Stimulated activated CD4-positive, alpha-beta T cell treated with anti-CD3 and anti-CD28 coated beads, Interleukin-1b, Interleukin-23, amount 100 ng/mL, for 1 hour (primary cell): ENCODE results near the gene CARS1.
A peak's percentile ranks its signal among the peaks of the same experiment; 100 is the strongest.

Source experiments
- DNase-seq, 2 donors: peaks; one replicate each; pipeline ENCODE4 v3.0.0-alpha.2; 2020; ENCODE audit warnings: low read depth in 2 of 2

Gene CARS1

DNA sequence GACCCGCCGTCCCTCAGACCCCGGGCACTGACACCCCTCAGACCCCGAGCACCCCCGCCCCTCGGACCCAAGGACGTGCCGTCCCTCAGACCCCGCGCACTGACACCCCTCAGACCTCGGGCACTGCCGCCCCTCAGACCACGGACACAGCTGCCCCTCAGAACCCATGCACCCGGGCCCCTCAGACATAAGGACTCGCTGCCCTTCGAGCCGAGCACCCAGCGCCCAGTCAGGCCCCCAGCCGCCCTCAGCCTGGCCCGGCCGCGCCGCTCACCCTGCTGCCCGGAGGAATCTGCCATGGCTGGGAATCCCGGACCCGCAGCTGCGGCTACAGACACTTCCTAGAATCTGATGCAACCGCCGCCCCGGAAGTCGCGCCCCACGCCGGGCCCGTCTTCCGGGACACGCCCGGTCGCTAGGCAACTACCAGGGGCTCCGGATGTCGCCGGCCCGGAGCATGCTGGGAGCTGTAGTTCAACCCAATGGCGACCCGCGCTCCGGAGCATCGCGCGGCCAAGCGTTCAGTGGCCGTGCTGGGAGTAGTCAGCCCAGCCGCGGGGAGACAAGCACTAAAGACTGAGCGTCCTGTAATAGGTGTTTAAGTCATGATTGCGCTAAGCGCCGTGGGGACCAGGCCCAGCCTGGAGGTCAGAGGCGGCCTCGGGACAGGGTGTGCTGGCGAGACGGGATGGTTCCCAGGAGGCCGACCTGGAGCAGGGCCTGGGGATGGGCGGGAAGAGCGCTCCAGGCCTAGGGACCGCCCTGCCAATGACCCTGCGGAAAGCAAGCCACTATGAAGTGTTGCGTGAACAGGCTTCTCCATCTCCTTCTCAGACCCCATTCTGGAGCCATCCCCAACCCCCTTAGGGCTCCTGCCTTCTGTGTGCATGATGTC, at the start of gene CARS1:
Gene CARS1 (minus strand): TSS at position 355 of the 895 bp plus-strand sequence. CDS start 56 bp downstream, at position 299.
- peak; percentile 81 to 90 for DNase-seq

DNA sequence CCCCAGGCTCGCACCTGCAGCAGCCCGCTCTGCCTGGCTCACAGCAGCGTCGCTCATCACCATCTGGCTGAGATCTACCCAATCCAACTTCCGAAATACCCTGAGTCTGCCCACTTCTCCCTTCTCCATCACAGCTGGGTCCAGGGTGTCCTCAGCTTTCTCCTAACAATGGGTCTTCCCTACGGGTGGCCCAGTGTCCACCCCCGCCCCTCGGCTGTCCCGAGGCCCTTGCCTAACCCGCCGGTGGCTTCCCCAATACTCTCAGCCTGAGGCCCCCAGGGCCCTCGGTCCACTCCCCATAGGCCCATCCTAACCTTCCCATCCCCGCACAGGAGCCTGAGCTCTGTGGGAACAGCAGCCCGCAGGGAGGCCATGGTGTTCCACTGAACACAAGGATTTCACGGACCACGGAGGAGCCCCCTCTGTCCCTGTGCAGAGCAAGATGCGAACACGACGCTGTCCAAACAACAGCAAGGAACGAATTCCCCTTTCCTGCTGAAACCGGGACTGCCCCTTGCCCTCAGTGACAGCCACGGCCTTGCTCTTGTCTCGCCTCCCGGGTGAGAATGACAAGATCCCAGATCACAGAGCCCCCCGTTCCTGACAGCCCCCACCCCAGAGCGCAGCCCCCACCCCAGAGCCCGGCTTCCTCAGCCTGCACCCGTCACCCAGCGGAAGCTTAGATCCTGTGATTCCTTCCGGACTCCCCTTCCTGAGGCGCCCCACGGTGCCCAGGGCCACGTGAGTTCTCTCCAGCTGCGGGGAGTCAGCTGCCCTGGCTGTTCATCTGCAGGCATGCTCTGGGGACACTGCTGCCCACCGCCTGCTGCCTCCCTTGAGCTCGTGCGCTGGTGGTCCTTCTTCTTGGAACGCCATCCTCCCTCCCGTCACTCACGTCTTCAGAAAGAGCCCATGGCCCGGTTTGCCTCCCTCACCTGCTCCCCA, 48.8 kb upstream of the CARS1 start:
- DNase-seq = no peak

GRCh38 chr11:3104961-3105790, 48.0 kb upstream of the CARS1 start:
- no peak for DNase-seq

- DNase-seq = no peak
Observed at GRCh38 chr11:3104051-3104714, 47.0 kb upstream of the CARS1 start.

- DNase-seq = no peak
Observed at GRCh38 chr11:3103076-3103475, 45.9 kb upstream of the CARS1 start.

GRCh38 chr11:3102641-3102921, 45.4 kb upstream of the CARS1 start:
- DNase-seq = no peak

DNA sequence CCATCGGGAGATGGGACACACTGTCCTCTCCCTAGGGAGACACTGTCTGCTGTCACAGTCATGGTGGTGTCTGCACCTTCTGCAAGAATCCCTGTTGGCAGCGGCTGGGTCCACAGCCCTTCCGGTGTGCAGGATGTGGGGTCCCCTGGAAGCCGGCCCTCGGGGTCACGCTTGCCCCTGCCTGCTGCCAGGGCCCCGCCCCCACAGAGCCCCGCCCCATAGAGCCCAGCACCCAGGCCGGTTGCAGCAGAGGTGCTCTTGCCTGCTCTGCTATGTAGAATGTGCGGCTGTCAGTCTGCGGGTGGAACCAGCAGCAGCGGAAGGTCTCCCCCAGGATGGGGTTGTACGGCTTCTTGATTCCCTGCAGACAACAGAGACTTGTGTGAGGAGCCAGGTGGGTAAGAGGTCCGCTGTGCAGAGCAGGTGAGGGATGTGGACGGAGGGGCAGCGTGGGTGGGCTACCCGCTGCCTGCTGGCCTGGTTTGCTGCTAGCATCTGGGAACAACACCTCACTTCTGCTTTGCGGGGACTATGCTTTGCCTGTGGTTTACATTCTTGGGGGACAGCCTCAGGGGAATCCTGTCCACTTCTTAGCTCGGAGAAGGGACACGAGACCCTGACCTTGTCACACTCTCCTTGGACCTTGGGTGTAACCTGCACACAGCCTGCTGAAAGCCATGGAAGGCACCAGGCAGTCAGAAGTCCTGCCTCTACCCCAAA, 44.9 kb upstream of the CARS1 start:
- DNase-seq = no peak

- DNase-seq = no peak
Observed at GRCh38 chr11:3099178-3099577, 42.0 kb upstream of the CARS1 start.

DNA sequence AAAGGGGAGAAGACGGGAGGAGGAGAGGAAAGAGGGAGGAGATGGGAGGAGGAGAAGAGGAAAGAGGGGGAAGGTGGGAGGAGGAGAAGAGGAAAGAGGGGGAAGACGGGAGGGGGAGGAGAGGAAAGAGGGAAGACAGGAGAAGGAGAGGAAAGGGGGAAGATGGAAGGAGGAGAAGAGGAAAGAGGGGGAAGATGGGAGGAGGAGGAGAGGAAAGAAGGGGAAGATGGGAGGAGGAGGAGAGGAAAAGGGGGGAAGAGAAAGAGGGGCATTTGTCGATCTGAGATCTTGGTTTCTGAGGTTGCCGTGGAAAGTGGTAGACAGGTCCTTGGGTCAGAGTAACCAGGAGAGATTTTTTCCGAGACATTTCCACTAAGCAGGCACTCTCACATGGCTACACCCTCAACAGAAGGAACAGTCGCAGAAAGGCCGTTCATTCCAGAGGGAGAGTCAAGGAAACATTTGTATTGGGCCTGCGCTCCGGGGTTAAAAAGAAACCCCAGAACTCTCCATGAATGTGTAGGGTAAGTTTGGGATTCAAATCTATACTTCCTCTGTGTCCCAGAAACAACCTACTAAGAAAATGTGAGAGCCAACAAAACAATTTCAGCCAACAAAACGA, 39.8 kb upstream of the CARS1 start:
- DNase-seq = no peak

DNA sequence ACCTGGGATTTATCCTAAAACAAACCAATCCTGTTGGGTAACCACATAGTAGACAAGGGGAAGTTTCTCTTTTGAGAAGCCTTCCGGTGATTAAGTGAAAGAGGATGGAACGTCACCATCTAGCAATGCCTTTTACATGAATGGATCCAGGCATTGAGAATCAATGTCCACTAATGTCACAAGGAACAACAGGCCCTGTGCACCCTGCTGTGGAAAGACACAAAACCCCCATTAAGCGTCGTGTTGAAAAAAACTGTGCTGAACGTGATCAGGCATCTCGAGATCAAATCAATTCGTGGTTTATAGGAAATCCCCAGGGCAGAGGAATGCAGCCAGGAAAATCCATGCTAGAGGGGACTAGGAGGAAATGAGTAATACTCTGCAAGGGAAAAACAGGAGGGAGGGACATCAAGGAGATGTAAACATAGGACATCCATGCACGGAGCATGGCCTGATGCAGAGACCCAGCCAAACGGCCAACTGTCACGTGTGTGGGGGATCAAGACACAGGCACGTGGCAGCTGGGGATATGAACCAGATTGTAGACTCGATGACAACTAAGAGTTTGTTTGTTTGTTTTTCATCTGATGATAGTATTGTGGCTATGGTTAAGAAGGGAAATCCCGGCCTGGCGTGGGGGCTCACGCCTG, 38.6 kb upstream of the CARS1 start:
- no peak for DNase-seq

- DNase-seq = no peak
Observed at GRCh38 chr11:3094223-3094824, 37.1 kb upstream of the CARS1 start.

DNA sequence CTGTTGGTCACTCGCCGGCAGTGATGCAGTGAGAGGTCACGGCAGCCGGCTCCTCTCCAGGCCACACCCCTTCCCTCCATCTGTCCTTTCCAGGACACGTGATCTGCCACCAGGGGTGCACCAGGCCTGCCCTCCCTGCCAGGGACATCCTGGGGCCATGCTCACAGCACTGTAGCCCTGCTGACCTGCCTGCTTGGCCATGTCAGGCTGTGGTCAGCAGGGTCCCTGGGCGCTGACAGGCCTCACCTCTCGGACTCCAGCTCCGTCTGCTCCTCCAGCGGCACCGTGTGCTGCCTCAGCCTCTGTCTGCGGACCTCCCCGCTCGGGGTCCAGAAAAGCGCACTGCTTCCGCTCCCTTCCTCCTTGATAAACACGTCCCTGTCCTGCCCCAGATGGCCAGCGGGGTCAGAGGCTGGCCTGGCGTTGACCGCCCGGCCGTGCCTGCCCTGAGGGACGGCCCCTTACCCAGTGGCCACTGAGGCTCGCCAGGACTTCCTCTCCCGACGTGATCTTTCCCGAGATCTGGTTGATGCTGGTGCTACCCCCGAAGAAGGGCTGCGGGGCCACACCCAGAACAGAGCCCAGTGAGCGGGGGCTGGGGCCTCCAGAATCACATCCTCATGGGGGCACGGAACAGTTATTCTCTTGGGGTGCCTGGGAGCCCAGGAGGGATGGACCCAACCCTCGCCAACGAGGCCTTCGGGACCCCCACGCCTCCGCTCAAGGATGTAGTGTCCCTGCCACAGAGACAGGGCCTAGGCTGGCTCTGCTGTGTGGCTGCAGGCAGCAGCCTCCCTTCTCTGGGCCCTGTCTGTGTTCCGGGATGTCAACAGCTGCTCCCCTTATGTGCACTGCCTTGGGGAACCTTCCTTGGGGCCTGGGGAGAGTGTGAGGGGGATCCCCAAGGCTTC, 36.3 kb upstream of the CARS1 start:
- DNase-seq = no peak

DNA sequence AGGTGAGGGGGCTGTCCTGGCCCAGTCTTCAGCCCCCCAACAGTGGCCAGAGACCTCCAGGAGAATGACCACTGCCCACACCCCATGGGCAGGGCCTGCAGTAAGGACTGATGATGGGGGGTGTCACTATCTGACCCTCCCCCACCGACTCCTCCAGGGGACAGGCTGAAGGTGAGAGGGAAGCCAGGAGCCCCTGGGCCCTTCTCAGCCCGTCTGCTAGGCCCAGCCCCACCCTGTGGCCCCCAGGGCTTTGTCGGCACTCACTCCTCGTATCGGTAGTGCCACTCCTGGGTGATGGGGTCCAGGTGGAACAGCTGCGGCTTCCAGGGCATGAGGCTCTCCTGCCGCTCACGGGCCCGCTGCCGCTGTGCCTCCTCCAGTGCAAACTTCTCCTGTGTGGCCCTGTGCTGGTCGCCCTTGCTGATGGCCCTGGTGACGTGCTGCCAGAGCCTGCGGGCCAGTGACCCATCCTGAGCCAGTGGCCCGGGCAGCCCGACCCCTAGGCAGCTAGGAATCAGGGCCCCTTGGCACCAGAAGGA, 35.4 kb upstream of the CARS1 start:
- DNase-seq = no peak

GRCh38 chr11:3091846-3092602, 34.8 kb upstream of the CARS1 start:
- DNase-seq = peak; percentile 17 to 51

- no peak for DNase-seq
Observed at GRCh38 chr11:3091081-3091845, 34.0 kb upstream of the CARS1 start.
